Adipocyte (in vitro differentiated cells): ENCODE measurements around the gene ACBD3.
A peak's percentile ranks its signal among the peaks of the same experiment; 100 is the strongest.

Source experiments
- DNase-seq: peaks from one replicate; pipeline ENCODE4 v3.0.0-alpha.2; 2015; ENCODE audit warnings: low read depth
- H3K27me3 ChIP-seq: replicated peaks from 2 replicates; pipeline ENCODE4 v1.7.0; 2013; ENCODE audit warnings: mild to moderate bottlenecking, low read length, moderate library complexity; ENCODE audit not compliant: control insufficient read depth, insufficient read depth
- H3K36me3 ChIP-seq: 2 replicates; pipeline ENCODE4 v1.7.0; 2013; ENCODE audit warnings: low read length, mild to moderate bottlenecking, moderate library complexity; ENCODE audit not compliant: control insufficient read depth, insufficient read depth, severe bottlenecking
- H3K4me1 ChIP-seq: 2 replicates; pipeline ENCODE4 v1.7.0; 2013; ENCODE audit warnings: mild to moderate bottlenecking, low read length, moderate library complexity; ENCODE audit not compliant: control insufficient read depth, insufficient read depth
- H3K4me3 ChIP-seq: 2 replicates; pipeline ENCODE4 v1.7.0; 2013; ENCODE audit warnings: mild to moderate bottlenecking, low read length, moderate library complexity
- H3K9ac ChIP-seq: 2 replicates; pipeline ENCODE4 v1.7.0; 2013; ENCODE audit warnings: mild to moderate bottlenecking, low read length, moderate library complexity
- H3K9me3 ChIP-seq: 2 replicates; pipeline ENCODE4 v1.7.0; 2013; ENCODE audit warnings: mild to moderate bottlenecking, low read length, moderate library complexity; ENCODE audit not compliant: control insufficient read depth

Gene ACBD3

GRCh38 chr1:226108935-226109828, 77.4 kb downstream of the ACBD3 start:
- no peaks in the 10 kb centered on the region for H3K27me3 ChIP-seq
- DNase-seq: no peak
- H3K4me3 ChIP-seq: peak overlapping the region; percentile 84

GRCh38 chr1:226107471-226108460, 78.8 kb downstream of the ACBD3 start:
- H3K4me1 ChIP-seq: peaks cover 26% of the 10 kb centered on the region
- no peaks in the 10 kb centered on the region for H3K36me3 ChIP-seq
- no peak overlapping the region for H3K9ac ChIP-seq
- H3K9me3 ChIP-seq: no peaks in the 10 kb centered on the region
- no peaks in the 10 kb centered on the region for H3K27me3 ChIP-seq
- no peak overlapping the region for H3K4me3 ChIP-seq
- no peak for DNase-seq

More at GRCh38 chr1:226108935-226109828, 77.4 kb downstream of the ACBD3 start:
- H3K9me3 ChIP-seq: no peaks in the 10 kb centered on the region
- peaks cover 26% of the 10 kb centered on the region for H3K4me1 ChIP-seq
- H3K36me3 ChIP-seq: no peaks in the 10 kb centered on the region
- peak overlapping the region; percentile 87 for H3K9ac ChIP-seq

- Histone ChIP-seq H3K9ac (no peak overlapping the region), H3K27me3 (no peaks in the 10 kb centered on the region), H3K36me3 (no peaks in the 10 kb centered on the region), H3K9me3 (no peaks in the 10 kb centered on the region), H3K4me1 (peaks cover 27% of the 10 kb centered on the region), H3K4me3 (no peak overlapping the region)
- DNase-seq: no peak
Observed at GRCh38 chr1:226104671-226105121, 81.8 kb downstream of the ACBD3 start.

- Histone ChIP-seq H3K27me3 (no peaks in the 10 kb centered on the region), H3K4me1 (peaks cover 24% of the 10 kb centered on the region), H3K9me3 (no peaks in the 10 kb centered on the region), H3K4me3 (peak overlapping the region; percentile 76), H3K9ac (peak overlapping the region; percentile 16), H3K36me3 (no peaks in the 10 kb centered on the region)
- DNase-seq: peak; percentile 40
Observed at GRCh38 chr1:226100436-226101391, 85.8 kb downstream of the ACBD3 start.

GRCh38 chr1:226098870-226099835, 87.4 kb downstream of the ACBD3 start:
- Histone ChIP-seq H3K9me3 (no peaks in the 10 kb centered on the region), H3K4me1 (peaks cover 16% of the 10 kb centered on the region), H3K36me3 (no peaks in the 10 kb centered on the region), H3K4me3 (no peak overlapping the region), H3K27me3 (peaks cover 9% of the 10 kb centered on the region), H3K9ac (no peak overlapping the region)
- no peak for DNase-seq

- Histone ChIP-seq H3K27me3 (peaks cover 9% of the 10 kb centered on the region), H3K4me1 (peaks cover 16% of the 10 kb centered on the region), H3K4me3 (no peak overlapping the region), H3K9me3 (no peaks in the 10 kb centered on the region), H3K36me3 (no peaks in the 10 kb centered on the region), H3K9ac (no peak overlapping the region)
- peak; percentile 51 for DNase-seq
Observed at GRCh38 chr1:226097866-226098625, 88.5 kb downstream of the ACBD3 start.

- H3K9ac ChIP-seq: no peak overlapping the region
- no peak for DNase-seq
- no peaks in the 10 kb centered on the region for H3K9me3 ChIP-seq
- H3K4me1 ChIP-seq: peaks cover 11% of the 10 kb centered on the region
- peaks cover 9% of the 10 kb centered on the region for H3K27me3 ChIP-seq
- H3K4me3 ChIP-seq: no peak overlapping the region
- no peaks in the 10 kb centered on the region for H3K36me3 ChIP-seq
Observed at GRCh38 chr1:226095286-226095685, 91.3 kb downstream of the ACBD3 start.
